Mucosa of gallbladder (tissue), 1 donor: Measurements from ENCODE around the gene RP2. TPM values are rescaled to one million over a fixed set of nuclear protein-coding genes. Genes with fewer than 3 reads are reported as not detected.

Source experiments
- DNase-seq: peaks from one replicate; pipeline ENCODE4 v3.0.0-alpha.2; 2020; ENCODE audit warnings: low spot score
- total RNA-seq: library from RNA; stranded (reverse); gene quantifications from one replicate; pipeline ENCODE4 v1.2.1, GENCODE V29; 2021
- donor health status: DM: no; HTN: no; CAD: no.

The RP2 gene
- 13.1 TPM for total RNA-seq

GRCh38 chrX:46836701-46837557 lies at the start of gene RP2:
Gene RP2 (plus strand): TSS chrX:46837043. CDS start chrX:46837101, 58 bp downstream.
- DNase-seq: peak; percentile 93

GRCh38 chrX:46788902-46789301 lies 47.9 kb upstream of the RP2 start:
- no peak for DNase-seq

GRCh38 chrX:46791927-46792809 lies 44.7 kb upstream of the RP2 start:
- DNase-seq: no peak

- no peak for DNase-seq
Measured at GRCh38 chrX:46792810-46793188, 44.0 kb upstream of the RP2 start.

GRCh38 chrX:46793386-46794143 lies 43.3 kb upstream of the RP2 start:
- no peak for DNase-seq

- peak; percentile 80 for DNase-seq
Measured at GRCh38 chrX:46796574-46797191, 40.2 kb upstream of the RP2 start.

GRCh38 chrX:46803140-46803539 lies 33.7 kb upstream of the RP2 start:
- no peak for DNase-seq

GRCh38 chrX:46805270-46805669 lies 31.6 kb upstream of the RP2 start:
- DNase-seq: no peak

GRCh38 chrX:46811121-46811520 lies 25.7 kb upstream of the RP2 start:
- no peak for DNase-seq

GRCh38 chrX:46812445-46812844 lies 24.4 kb upstream of the RP2 start:
- no peak for DNase-seq

GRCh38 chrX:46814966-46815365 lies 21.9 kb upstream of the RP2 start:
- DNase-seq: no peak

GRCh38 chrX:46819136-46819535 lies 17.7 kb upstream of the RP2 start:
- no peak for DNase-seq

- DNase-seq: no peak
Measured at GRCh38 chrX:46820391-46821100, 16.3 kb upstream of the RP2 start.

GRCh38 chrX:46823481-46823880 lies 13.4 kb upstream of the RP2 start:
- DNase-seq: no peak

GRCh38 chrX:46831765-46832327 lies 5.0 kb upstream of the RP2 start:
- DNase-seq: no peak

- no peak for DNase-seq
Measured at GRCh38 chrX:46837558-46838485, 979 bp downstream of the RP2 start.

- DNase-seq: no peak
Measured at GRCh38 chrX:46838486-46838870, 1.6 kb downstream of the RP2 start.

GRCh38 chrX:46838974-46839480 lies 2.2 kb downstream of the RP2 start:
- no peak for DNase-seq

GRCh38 chrX:46840946-46841345 lies 4.1 kb downstream of the RP2 start:
- DNase-seq: no peak
